ENCODE measurements around the gene FNBP1L.
"Not testable (repeated sequence)": the region's sequence is repeated elsewhere in the genome, so short reads cannot be mapped to it uniquely, and the experiment has no call there.

DNA sequence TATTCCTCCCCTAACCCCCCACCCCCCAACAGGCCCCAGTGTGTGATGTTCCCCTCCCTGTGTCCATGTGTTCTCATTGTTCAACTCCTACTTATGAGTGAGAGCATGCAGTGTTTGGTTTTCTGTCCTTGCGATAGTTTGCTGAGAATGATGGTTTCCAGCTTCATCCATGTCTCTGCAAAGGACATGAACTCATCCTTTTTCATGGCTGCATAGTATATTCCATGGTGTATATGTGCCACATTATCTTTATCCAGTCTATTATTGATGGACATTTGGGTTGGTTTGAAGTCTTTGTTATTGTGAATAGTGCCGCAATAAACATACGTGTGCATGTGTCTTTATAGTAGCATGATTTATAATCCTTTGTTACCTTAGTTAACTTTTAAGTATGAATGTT, 21.3 kb downstream of the FNBP1L start:
- TF ChIP-seq, protein P1, sequence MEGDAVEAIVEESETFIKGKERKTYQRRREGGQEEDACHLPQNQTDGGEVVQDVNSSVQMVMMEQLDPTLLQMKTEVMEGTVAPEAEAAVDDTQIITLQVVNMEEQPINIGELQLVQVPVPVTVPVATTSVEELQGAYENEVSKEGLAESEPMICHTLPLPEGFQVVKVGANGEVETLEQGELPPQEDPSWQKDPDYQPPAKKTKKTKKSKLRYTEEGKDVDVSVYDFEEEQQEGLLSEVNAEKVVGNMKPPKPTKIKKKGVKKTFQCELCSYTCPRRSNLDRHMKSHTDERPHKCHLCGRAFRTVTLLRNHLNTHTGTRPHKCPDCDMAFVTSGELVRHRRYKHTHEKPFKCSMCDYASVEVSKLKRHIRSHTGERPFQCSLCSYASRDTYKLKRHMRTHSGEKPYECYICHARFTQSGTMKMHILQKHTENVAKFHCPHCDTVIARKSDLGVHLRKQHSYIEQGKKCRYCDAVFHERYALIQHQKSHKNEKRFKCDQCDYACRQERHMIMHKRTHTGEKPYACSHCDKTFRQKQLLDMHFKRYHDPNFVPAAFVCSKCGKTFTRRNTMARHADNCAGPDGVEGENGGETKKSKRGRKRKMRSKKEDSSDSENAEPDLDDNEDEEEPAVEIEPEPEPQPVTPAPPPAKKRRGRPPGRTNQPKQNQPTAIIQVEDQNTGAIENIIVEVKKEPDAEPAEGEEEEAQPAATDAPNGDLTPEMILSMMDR (IDR thresholded peaks at IDR 0.05) = not testable (repeated sequence)
- TF ChIP-seq POLR2A (IDR thresholded peaks at IDR 0.05) = not testable (repeated sequence)

All from testis (tissue), 2 donors.